Neural cell (in vitro differentiated cells): ENCODE data around the gene NMT1.

ENCODE experiments used
- EZH2 ChIP-seq: fragments of 200-600, 300-800 bp; shearing (Covaris generic), sonication (generic); IDR thresholded peaks from 2 replicates; pipeline ENCODE4 v1.6.1; 2014; ENCODE audit warnings: antibody characterized with exemption, low read length, borderline replicate concordance, mild to moderate bottlenecking; ENCODE audit not compliant: insufficient read depth, poor library complexity, severe bottlenecking
- TF ChIP-seq, protein P1 (sequence below): fragments of 450-650 bp; IDR thresholded peaks from 2 replicates; pipeline ENCODE4 v1.5.1; 2014; ENCODE audit warnings: antibody characterized with exemption, mild to moderate bottlenecking, moderate library complexity; ENCODE audit not compliant: poor library complexity, severe bottlenecking

DNA sequence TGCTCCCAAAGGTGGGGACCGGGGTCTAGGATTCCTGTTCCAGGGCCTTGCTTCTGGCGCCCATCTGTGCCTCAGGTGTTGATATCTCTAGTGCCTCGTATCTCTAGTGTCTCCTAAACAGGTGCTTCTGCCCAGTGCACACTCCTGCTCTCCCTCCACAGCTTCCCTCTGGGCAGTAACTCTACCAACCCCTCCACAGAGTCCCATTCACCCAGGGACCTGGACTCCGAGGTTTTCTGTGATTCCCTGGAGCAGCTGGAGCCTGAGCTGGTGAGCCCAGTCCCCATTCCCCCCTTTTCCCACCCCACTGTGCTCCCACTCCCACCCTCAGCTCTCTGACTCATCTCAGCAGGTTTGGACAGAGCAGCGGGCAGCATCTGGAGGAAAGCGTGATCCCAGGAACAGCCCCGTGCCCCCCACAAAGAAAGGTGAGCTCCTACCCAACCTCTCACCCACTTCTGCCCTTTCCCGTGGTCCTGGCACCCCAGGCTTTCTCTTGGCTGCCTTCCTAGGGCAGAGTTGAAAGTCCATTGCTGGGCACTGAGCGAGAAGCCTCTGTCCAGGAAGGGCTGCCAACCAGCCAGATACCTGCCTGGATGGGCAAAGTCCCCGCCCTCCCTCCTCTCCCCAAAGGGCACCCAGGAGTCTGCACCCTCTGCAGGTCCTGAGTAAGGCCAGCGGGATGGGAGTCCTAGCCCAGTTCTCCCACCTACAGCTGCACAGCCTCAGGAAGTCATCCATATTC is 76.6 kb downstream of the NMT1 start:
- TF ChIP-seq, protein P1, sequence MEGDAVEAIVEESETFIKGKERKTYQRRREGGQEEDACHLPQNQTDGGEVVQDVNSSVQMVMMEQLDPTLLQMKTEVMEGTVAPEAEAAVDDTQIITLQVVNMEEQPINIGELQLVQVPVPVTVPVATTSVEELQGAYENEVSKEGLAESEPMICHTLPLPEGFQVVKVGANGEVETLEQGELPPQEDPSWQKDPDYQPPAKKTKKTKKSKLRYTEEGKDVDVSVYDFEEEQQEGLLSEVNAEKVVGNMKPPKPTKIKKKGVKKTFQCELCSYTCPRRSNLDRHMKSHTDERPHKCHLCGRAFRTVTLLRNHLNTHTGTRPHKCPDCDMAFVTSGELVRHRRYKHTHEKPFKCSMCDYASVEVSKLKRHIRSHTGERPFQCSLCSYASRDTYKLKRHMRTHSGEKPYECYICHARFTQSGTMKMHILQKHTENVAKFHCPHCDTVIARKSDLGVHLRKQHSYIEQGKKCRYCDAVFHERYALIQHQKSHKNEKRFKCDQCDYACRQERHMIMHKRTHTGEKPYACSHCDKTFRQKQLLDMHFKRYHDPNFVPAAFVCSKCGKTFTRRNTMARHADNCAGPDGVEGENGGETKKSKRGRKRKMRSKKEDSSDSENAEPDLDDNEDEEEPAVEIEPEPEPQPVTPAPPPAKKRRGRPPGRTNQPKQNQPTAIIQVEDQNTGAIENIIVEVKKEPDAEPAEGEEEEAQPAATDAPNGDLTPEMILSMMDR, result no peak
- no peak for TF ChIP-seq EZH2
